NCI-H2227 treated with DMSO at 0.1 percent for 48 hours (cell line): ENCODE results near the gene IFITM10.

Experiments
- DNase-seq: peaks from one replicate; lab custom pipeline; 2025; lab: John Stamatoyannopoulos, UW

IFITM10 gene

GRCh38 chr11:1752907-1753228 lies 2.5 kb upstream of the IFITM10 start:
- no peak for DNase-seq

- DNase-seq, result no peak
These were observed 1.9 kb upstream of the IFITM10 start for GRCh38 chr11:1751999-1752906.

- DNase-seq, result no peak
These were observed 1.1 kb upstream of the IFITM10 start for GRCh38 chr11:1751531-1751921.

GRCh38 chr11:1750840-1751530 lies 590 bp upstream of the IFITM10 start:
- no peak for DNase-seq

- no peak for DNase-seq
These were observed 722 bp downstream of the IFITM10 start for GRCh38 chr11:1749395-1750351.

GRCh38 chr11:1748636-1749394 lies 1.6 kb downstream of the IFITM10 start:
- peak; percentile 16 for DNase-seq

GRCh38 chr11:1747753-1748635 lies 2.4 kb downstream of the IFITM10 start:
- no peak for DNase-seq

GRCh38 chr11:1746956-1747752 lies 3.2 kb downstream of the IFITM10 start:
- DNase-seq, result no peak

GRCh38 chr11:1746511-1746931 lies 3.9 kb downstream of the IFITM10 start:
- no peak for DNase-seq

GRCh38 chr11:1745701-1746320 lies 4.6 kb downstream of the IFITM10 start:
- DNase-seq, result no peak

- DNase-seq, result no peak
These were observed 5.3 kb downstream of the IFITM10 start for GRCh38 chr11:1744891-1745700.

- no peak for DNase-seq
These were observed 6.1 kb downstream of the IFITM10 start for GRCh38 chr11:1744137-1744886.

- no peak for DNase-seq
These were observed 6.7 kb downstream of the IFITM10 start for GRCh38 chr11:1743585-1744136.

- DNase-seq, result no peak
These were observed 7.4 kb downstream of the IFITM10 start for GRCh38 chr11:1742869-1743584.

GRCh38 chr11:1742371-1742770 lies 8.0 kb downstream of the IFITM10 start:
- no peak for DNase-seq

GRCh38 chr11:1741741-1742140 lies 8.7 kb downstream of the IFITM10 start:
- DNase-seq, result no peak
